NCI-H748 treated with DMSO at 0.1 percent for 48 hours (cell line): ENCODE results near the gene SMG6.
"Not testable (repeated sequence)": the region's sequence is repeated elsewhere in the genome, so short reads cannot be mapped to it uniquely, and the experiment has no call there.

ENCODE experiments used
- DNase-seq: peaks from one replicate; lab custom pipeline; 2025; lab: John Stamatoyannopoulos, UW

Gene SMG6

GRCh38 chr17:2028234-2028614 lies 275.4 kb downstream of the SMG6 start:
- no peak for DNase-seq

- no peak for DNase-seq
Observed at GRCh38 chr17:2027528-2028233, 275.9 kb downstream of the SMG6 start.

DNA sequence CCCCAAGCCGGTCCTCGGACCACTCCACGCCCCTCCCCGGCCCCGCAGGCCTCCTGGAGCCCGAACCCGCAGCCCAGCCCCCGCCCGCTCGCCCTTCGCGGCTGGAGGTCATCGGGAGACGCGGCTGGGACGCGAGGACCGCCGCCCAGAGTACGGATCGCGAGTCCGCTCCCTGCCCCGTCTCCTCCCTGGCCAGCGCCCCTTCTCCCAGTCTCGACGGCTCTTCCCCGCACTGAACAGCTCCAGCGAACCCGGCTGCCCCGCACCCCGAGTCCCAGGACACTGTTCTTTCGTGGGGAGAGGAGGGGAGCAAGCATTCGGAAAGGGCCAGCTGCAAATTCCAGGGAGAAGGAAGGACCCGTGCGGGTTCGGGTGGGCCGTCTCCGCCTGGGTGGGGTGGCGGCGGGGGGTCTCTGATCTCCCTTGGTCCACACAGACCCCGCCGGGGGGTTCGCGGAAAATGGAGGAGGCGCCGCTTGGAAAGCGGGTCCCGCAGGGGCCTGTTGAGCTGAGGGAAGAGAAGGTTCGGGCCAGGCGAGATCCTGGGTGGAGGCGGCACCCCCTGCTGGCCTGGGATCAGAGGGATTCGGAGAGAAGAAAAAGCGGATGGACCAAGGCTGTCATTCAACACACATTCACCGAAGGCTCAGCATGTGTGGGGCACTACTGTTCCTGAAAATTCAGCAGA lies 277.8 kb downstream of the SMG6 start:
- peak; percentile 40 for DNase-seq

- DNase-seq, result no peak
Observed at GRCh38 chr17:2025220-2025621, 278.4 kb downstream of the SMG6 start, which contains the start of gene RTN4RL1. Gene RTN4RL1 (minus strand): TSS chr17:2025334. CDS start chr17:2024865, 469 bp downstream.

DNA sequence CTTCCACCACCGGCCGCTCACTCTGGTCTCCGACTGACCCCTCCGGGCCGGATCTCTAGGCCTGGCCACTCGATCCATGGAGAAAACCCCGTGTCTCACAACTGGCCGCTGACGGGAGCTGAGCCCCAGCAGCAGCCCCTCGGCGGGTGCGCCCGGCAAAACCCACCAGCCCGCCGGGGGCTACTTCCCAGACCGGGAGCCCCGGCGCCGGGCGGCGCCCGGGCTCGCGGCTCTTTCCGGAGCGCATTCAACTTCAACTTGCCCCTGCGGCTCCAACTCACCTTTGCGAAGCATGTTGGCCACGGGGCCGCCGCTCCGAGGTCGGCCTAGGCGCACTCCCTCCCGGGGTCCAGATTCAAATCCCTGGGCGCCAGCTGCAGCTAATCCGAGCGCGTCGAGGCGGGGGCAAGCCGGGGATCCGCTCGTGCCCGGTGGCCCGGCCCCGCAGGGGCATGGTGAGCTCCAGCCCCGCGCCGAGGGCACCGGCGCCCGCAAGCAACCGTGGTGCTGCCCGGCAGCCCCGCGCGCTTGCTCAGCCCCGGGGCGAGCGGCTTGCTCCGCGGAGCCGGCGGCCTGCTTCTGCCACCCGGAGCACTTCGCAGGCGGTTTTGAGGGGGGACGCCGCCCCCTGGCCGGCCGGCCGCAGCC lies 278.9 kb downstream of the SMG6 start:
- no peak for DNase-seq

- peak; percentile 36 for DNase-seq
Observed at GRCh38 chr17:2023692-2024571, 279.7 kb downstream of the SMG6 start.

DNA sequence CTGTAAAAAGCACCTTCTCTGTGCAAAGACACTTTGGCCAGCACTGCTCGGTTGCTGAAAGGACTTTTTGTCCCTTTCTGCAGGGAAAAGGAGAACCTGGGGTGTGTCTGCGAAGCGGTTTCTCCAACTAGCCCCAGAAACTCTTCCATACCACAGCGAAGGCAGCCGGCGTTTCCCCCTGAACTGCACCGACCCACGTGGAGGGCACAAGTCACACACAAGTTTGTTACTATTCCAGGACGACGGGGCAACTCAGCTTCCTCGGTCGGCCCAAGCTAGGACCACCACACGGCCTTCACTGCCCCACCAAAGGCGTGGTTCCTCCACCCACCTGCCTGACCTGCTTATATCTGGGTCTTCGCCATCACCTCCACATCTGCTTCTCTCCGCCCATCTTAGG lies 280.3 kb downstream of the SMG6 start:
- DNase-seq, result no peak

- no peak for DNase-seq
Observed at GRCh38 chr17:2022647-2023240, 280.8 kb downstream of the SMG6 start.

DNA sequence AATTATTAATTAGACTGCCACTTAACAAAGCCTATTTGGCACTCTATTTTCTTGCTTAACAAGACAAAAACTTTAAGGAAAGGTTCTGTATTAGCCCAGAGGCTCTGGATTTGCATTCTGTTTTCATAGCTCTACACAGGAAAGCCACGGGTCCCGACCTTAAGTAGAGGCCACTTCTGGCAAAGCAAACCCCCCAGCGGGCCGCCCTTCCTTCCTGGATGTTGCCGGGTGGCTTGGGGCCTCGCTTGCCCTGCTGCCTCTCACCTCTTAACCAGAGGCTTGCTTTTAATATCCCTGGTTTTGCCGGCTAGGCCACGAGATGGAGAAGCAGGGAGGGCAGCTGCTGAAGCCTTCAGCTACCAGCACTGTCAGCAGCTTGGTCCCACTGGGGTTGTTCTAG lies 282.9 kb downstream of the SMG6 start:
- DNase-seq, result no peak

DNA sequence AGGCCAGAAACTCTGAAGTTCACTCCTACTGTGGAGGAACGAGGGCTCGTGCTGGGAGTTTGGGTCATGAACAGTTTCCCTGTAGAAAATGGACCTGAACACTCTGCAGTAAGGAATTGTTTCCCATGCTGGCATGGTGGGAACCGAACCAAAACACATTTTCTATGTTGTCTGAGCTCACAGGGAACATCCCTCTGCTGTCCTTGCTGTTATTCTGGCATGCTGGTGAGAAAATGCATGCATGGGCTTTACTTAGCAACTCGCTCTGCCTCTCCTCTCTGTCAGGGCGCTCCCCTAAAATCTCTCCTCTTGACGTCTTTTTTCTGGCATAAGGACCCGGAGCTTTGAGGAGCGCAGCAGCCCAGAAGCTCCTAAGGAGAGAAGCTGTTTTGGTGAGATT lies 283.9 kb downstream of the SMG6 start:
- DNase-seq, result no peak

DNA sequence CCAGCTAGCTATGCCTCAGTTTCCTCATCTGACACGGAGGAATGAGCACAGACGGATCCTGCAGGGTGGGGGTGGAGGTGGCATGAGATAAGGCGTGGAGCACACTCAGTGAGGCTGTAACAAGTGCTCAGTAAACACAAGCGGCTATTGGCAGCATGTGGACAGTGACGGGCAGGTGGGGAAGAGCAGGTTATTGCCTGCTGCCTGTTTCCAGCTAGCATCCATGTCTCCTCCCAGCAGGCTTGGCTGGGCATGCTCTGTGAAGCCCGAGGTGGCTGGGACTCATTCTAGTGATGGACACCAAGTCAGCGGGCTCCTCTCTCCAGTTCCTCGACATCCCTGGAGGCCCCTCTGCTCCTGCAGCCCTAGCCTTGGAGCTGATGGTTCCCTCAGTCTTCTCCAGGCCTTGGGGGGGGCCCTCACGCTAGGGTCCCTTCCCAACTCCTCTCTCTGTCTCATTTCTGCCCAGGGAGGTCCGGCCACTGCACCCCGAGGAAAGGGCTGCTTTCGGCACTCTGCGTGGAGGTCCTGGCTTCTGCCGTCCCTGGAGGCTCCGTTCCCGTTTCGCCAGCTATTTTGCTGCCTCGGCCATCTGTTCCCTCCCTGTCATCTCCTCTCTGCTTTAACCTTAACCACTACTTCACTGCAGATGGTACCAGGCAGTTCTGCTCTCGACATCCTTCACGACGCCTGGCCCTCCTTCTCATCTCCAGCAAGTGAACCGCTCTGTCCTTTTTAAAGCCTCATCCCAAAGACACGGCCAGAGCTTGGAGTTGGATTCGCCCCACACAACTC lies 284.7 kb downstream of the SMG6 start:
- peak; percentile 53 for DNase-seq

- no peak for DNase-seq
Observed at GRCh38 chr17:2017274-2017941, 286.2 kb downstream of the SMG6 start.

DNA sequence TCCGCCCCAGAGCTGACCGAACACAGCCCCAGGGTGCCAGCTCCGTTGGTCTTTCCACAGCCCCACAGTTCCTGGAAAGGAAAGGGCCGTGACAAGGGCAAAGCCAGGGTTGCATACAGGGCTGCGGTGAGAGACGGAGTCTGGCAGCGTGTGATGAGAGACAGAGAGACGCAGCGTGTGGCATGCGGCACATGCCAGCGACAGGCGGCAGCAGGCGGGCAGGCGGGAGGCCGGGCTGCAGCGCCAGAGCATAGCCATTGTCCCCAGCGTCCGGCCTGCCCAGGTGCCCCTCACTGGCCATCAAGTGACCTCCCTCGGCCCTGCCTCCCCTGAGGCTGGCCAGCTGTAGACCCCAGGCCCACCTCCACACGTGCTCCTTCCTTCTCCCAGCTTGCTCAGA lies 287.1 kb downstream of the SMG6 start:
- DNase-seq, result no peak

- DNase-seq, result no peak
Observed at GRCh38 chr17:2015314-2015713, 288.3 kb downstream of the SMG6 start.

DNA sequence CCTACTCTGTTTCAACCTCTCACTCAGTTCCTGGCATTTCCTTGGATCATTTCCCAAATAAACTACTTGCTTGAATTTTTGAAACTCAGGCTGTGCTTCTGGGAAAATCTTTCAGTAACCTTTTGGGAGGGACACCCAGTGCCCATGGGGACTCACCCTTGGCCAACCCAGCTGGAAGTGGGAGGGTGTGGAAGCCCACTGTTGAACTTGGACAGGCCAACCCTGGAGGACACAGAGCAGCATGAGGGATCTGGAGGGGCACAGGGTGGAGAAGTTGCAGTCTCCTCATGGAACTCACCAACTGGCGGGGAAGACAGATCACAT lies 289.6 kb downstream of the SMG6 start:
- no peak for DNase-seq

DNA sequence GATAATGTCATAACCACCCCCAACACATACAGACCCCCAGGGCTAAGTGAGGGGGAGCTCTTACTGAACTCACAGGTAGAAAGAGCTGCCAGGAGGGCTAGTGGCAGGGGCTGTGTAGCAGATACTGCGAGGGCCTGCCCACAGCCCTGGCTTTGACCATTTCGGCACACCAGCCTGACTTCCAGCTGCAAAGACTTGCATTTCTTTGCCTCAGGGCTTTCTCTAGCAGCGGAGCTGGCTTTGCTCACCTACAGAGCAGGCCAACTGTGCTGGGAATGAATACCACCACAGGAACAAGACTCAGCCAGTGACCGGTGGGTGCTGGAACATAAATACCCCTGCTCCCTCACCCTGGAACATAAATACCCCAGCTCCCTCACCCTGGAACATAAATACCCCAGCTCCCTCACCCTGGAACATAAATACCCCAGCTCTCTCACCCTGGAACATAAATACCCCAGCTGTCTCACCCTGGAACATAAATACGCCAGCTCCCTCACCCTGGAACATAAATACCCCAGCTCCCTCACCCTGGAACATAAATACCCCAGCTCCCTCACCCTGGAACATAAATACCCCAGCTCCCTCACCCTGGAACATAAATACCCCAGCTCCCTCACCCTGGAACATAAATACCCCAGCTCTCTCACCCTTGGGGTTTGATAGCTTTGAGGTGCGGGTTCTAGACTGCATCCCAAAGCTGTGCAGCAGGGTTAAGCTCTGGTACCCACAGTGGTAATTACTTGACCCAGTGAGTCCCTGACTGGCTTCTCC lies 290.2 kb downstream of the SMG6 start:
- not testable (repeated sequence) for DNase-seq

DNA sequence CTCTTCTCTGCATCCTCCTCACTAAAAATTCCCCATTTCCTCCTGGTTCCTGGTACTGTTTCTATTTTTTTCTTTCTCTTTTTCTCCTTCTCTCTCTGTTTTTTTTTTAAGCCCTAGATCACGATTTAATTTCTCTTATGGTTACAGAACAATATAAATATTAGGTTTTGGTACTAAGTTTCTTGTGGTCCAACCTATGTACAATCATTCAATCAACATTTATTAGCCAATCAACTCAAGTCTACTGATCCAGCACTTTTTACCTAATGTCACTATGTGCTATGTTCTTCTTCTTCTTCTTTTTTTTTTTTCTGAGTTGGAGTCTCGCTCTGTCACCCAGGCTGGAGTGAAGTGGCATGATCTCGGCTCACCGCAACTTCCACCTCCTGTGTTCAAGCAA lies 291.1 kb downstream of the SMG6 start:
- no peak for DNase-seq

DNA sequence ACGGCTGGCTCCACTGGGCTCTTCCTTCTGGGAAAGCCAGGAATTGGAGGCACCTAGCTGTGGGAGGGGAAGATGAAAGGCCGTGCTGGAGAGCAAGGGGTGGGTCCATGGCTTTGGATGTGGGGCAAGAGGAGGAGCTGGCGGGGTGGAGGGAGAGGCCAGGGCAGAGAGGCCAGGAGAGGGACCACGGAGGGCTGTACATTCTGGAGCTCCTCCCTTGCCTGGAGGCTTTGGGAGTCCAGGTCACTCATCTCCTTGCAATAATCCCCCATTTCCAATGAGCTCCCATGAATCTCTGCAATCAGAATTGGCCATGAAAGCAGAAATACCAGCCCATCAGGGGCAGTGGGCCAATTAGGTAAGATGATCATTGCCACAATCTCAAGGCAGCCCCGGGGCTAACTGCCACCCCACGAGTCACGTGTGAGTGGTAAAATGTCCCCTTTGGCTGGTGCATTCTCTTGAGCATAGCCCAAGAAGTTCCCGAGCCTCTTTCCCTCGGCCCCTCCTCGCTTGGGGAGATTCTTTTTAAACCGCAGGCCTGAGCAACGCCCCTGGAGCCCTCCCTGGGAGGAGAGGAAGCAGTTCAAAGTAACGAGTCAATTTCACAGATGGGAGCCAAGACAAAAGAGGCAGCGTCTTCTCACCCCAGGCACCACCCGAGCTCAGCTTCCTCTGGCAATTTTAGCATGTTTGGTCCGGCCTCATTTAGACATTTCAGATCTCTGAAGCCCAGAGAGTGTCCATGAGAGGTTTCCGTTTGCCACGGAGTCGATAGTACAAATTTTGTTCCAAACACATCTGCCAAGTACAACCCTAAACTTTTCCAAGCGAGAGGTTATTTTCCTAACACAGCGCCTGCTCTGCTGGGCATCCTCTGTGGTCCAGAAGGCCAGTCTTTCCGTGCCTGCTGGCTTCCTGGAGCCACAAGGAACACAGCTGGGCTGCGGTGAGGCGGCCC lies 291.9 kb downstream of the SMG6 start:
- DNase-seq, result no peak
